ENCODE data around the gene SLC28A2. TPM values are rescaled to one million over a fixed set of nuclear protein-coding genes. Genes with fewer than 3 reads are reported as not detected.

The SLC28A2 gene
- total and polyA plus RNA-seq, 9 of the 15 experiments (the other 6 are each of a cell fraction or from before 2014, with no cell fraction given) = 0.03 to 0.04 TPM; not detected in 7

- no peaks in the 10 kb centered on the region for H3K79me2 ChIP-seq (ENCODE audit: control insufficient read depth, insufficient read depth, low read length)
- 0 out of 2 replicates have a peak, but pooled peaks have one; percentile 40 for TF ChIP-seq POLR2AphosphoS5 (IDR thresholded peaks at IDR 0.05; ENCODE audit: control insufficient read depth, insufficient read depth, low read depth, low read length)
- peak; percentile 59 for TF ChIP-seq TBP (optimal IDR thresholded peaks at IDR 0.05; ENCODE audit: low read depth, low read length)
- TF ChIP-seq ZBTB9 (CRISPR knock-in tag; IDR thresholded peaks at IDR 0.05) = no peak
- no peak overlapping the region for H3K27ac ChIP-seq (ENCODE audit: extremely low read depth, low read depth, low read length)
- FAIRE-seq = no peak
- peaks cover 0 to 8% of the 10 kb centered on the region in 2 experiments; a peak in 2 of 5 replicates for H3K4me1 ChIP-seq (replicated peaks in 1 of 2; ENCODE audit: control insufficient read depth in 2 of 2, insufficient read depth in 2 of 2, low read length in 2 of 2)
- DNase-seq (ENCODE audit: extremely low read depth in 1 of 4, low spot score in 3 of 4) = no peak
- no peaks in the 10 kb centered on the region for H3K36me3 ChIP-seq (ENCODE audit: control insufficient read depth, insufficient read depth, low read length)
- intact Hi-C loops (cut with micrococcal nuclease) = no loop called here
- no peak overlapping the region for H3K4me2 ChIP-seq (ENCODE audit: insufficient read depth, low read length)
- H3K27me3 ChIP-seq (ENCODE audit: control insufficient read depth in 2 of 2, insufficient read depth in 2 of 2, low read length in 2 of 2) = peaks cover 0 to 4% of the 10 kb centered on the region in 2 experiments; a peak in 2 of 5 replicates
- no peaks in the 10 kb centered on the region for H3K9me3 ChIP-seq (replicated peaks; ENCODE audit: control insufficient read depth, insufficient read depth, low read depth, low read length)
- H2AFZ ChIP-seq (ENCODE audit: low read depth, low read length) = no peak overlapping the region
- in situ Hi-C loops (cut with MboI) = no loop called here
- H3K9ac ChIP-seq (ENCODE audit: insufficient read depth in 1 of 2, low read depth in 2 of 2, low read length in 2 of 2) = no peak overlapping the region
- no peaks in the 10 kb centered on the region for H4K20me1 ChIP-seq (replicated peaks; ENCODE audit: control insufficient read depth, insufficient read depth, low read length)
- 0% methylated on average over 2 of the region's 2 CpGs for WGBS (ENCODE audit: insufficient coverage, low coverage, missing lambda C conversion rate)
- BruUV-seq (replicated peaks) = no TSS peak
- no peak for ATAC-seq
- ChIA-PET CTCF (ENCODE audit: low intra/inter-chr PET ratio) (no interaction called here), POLR2A (no interaction called here)
- no peaks in the 10 kb centered on the region for H3K9me1 ChIP-seq (ENCODE audit: control insufficient read depth, insufficient read depth, low read length)
- H3K4me3 ChIP-seq = no peak overlapping the region
Measured at GRCh38 chr15:45221053-45221599, 30.9 kb upstream of the SLC28A2 start.

GRCh38 chr15:45221967-45222366 lies 30.1 kb upstream of the SLC28A2 start:
- Histone ChIP-seq H3K9ac (ENCODE audit: insufficient read depth in 1 of 2, low read depth in 2 of 2, low read length in 2 of 2) (no peak overlapping the region), H3K36me3 (ENCODE audit: control insufficient read depth, insufficient read depth, low read length) (no peaks in the 10 kb centered on the region), H3K4me2 (ENCODE audit: insufficient read depth, low read length) (no peak overlapping the region), H4K20me1 (replicated peaks; ENCODE audit: control insufficient read depth, insufficient read depth, low read length) (no peaks in the 10 kb centered on the region), H3K4me3 (no peak overlapping the region), H3K27ac (ENCODE audit: extremely low read depth, low read depth, low read length) (no peak overlapping the region), H3K9me1 (ENCODE audit: control insufficient read depth, insufficient read depth, low read length) (no peaks in the 10 kb centered on the region), H3K79me2 (ENCODE audit: control insufficient read depth, insufficient read depth, low read length) (no peaks in the 10 kb centered on the region), H2AFZ (ENCODE audit: low read depth, low read length) (0 out of 2 replicates have a peak overlapping the region, but pooled peaks have one; percentile 36), H3K27me3 (ENCODE audit: control insufficient read depth in 2 of 2, insufficient read depth in 2 of 2, low read length in 2 of 2) (peaks cover 0 to 4% of the 10 kb centered on the region in 2 experiments; a peak in 2 of 5 replicates), H3K9me3 (replicated peaks; ENCODE audit: control insufficient read depth, insufficient read depth, low read depth, low read length) (no peaks in the 10 kb centered on the region), H3K4me1 (replicated peaks in 1 of 2; ENCODE audit: control insufficient read depth in 2 of 2, insufficient read depth in 2 of 2, low read length in 2 of 2) (peaks cover 0 to 8% of the 10 kb centered on the region in 2 experiments; a peak in 2 of 5 replicates)
- TF ChIP-seq MECOM (CRISPR knock-in tag; IDR thresholded peaks at IDR 0.05) (no peak), CTCFL (IDR thresholded peaks at IDR 0.05; ENCODE audit: borderline replicate concordance, insufficient read depth, low read depth, low read length, poor library complexity, severe bottlenecking) (peak; percentile 44), KLF16 (IDR thresholded peaks at IDR 0.05) (no peak)
- DNase-seq (ENCODE audit: extremely low read depth in 1 of 4, low spot score in 3 of 4) = no peak
- ChIA-PET POLR2A (no interaction called here), CTCF (ENCODE audit: low intra/inter-chr PET ratio) (no interaction called here)
- BruUV-seq (replicated peaks) = no TSS peak
- FAIRE-seq = no peak
- 0 out of 3 replicates have a peak, but pooled peaks have one; percentile 19 for ATAC-seq
- intact Hi-C loops (cut with micrococcal nuclease) = no loop called here
- WGBS (ENCODE audit: insufficient coverage, low coverage, missing lambda C conversion rate) = 6% methylated on average over 4 of the region's 4 CpGs
- in situ Hi-C loops (cut with MboI) = no loop called here
